HepG2 (cell line): ENCODE data around the gene DRAXIN.

ENCODE experiments used
- BHLHE40 ChIP-seq: IDR thresholded peaks from 2 replicates; pipeline ENCODE4 v1.6.1; 2011; ENCODE audit warnings: low read length, improper control_type of control experiment
- CTCF ChIP-seq: sonication (generic); formaldehyde crosslinking; IDR thresholded peaks from 2 replicates; pipeline ENCODE4 v1.5.0; 2020; ENCODE audit warnings: mild to moderate bottlenecking, missing genetic modification reagents, moderate library complexity
- EZH2 ChIP-seq: conservative IDR thresholded peaks from 2 replicates; pipeline ENCODE4 v1.6.1; 2012; ENCODE audit warnings: mild to moderate bottlenecking, low read depth, low read length, moderate library complexity
- FOSL2 ChIP-seq: sonication (generic); formaldehyde crosslinking; IDR thresholded peaks from 2 replicates; pipeline ENCODE4 v1.4.0; 2020; ENCODE audit warnings: missing genetic modification reagents
- JUND ChIP-seq: sonication (generic); formaldehyde crosslinking; IDR thresholded peaks from 2 replicates; pipeline ENCODE4 v1.8.0; 2022; ENCODE audit warnings: mild to moderate bottlenecking, missing genetic modification reagents
- MLX ChIP-seq: IDR thresholded peaks from 2 replicates; pipeline ENCODE4 v1.6.1; 2016
- POLR2A ChIP-seq, 2 experiments: IDR thresholded peaks; 2 replicates each; pipeline ENCODE4 v1.6.1; 2011; ENCODE audit warnings: low read depth in 2 of 2, low read length in 2 of 2, mild to moderate bottlenecking in 1 of 2, moderate library complexity in 1 of 2; ENCODE audit not compliant: insufficient read depth in 1 of 2
- SAP130 ChIP-seq: IDR thresholded peaks from 2 replicates; pipeline ENCODE4 v1.6.1; 2016; ENCODE audit warnings: low read depth
- SETDB1 ChIP-seq: sonication (generic); formaldehyde crosslinking; IDR thresholded peaks from 2 replicates; pipeline ENCODE4 v1.5.1; 2020; ENCODE audit warnings: missing genetic modification reagents, mild to moderate bottlenecking, borderline replicate concordance
- ZBTB38 ChIP-seq: sonication (generic); formaldehyde crosslinking; IDR thresholded peaks from 2 replicates; pipeline ENCODE4 v1.5.1; 2020; ENCODE audit warnings: mild to moderate bottlenecking, missing genetic modification reagents
- ZBTB44 ChIP-seq: sonication (generic); formaldehyde crosslinking; IDR thresholded peaks from 2 replicates; pipeline ENCODE4 v1.4.0; 2020; ENCODE audit warnings: missing genetic modification reagents
- ZNF264 ChIP-seq: sonication (generic); formaldehyde crosslinking; IDR thresholded peaks from 2 replicates; pipeline ENCODE4 v1.4.0; 2020; ENCODE audit warnings: missing genetic modification reagents

GRCh38 chr1:11748294-11749202 lies 57.0 kb downstream of the DRAXIN start:
- TF ChIP-seq ZNF264 (CRISPR knock-in tag) (no peak), POLR2A (IDR thresholded peaks at IDR 0.05; ENCODE audit: insufficient read depth in 1 of 2, low read depth in 2 of 2, low read length in 2 of 2) (no peak), BHLHE40 (no peak), MLX (CRISPR knock-in tag) (no peak), ZBTB38 (CRISPR knock-in tag) (no peak), FOSL2 (no peak), ZBTB44 (CRISPR knock-in tag) (no peak), JUND (CRISPR knock-in tag) (no peak), EZH2 (no peak), CTCF (CRISPR knock-in tag) (no peak), SETDB1 (CRISPR knock-in tag) (no peak), SAP130 (no peak)
